H1 (cell line): ENCODE measurements around the gene SLC25A45. TPM values are rescaled to one million over a fixed set of nuclear protein-coding genes. Genes with fewer than 3 reads are reported as not detected.

Experiments used
- CTCF ChIA-PET: fragments of 300-600 bp; sonication (Branson Sonifier 250); formaldehyde crosslinking; loops from one replicate; lab custom pipeline; 2021; ENCODE audit not compliant: partially characterized antibody; lab: Charles Lee
- POLR2A ChIA-PET: fragments of 300-600 bp; sonication (Branson Sonifier 250); formaldehyde crosslinking; loops from one replicate; lab custom pipeline; 2021; ENCODE audit warnings: inconsistent platforms; ENCODE audit not compliant: partially characterized antibody; lab: Charles Lee
- DNase-seq, 2 experiments: peaks; one replicate each; pipeline versions ENCODE4 v3.0.0 to v3.0.0-alpha.2; 2010 to 2022; ENCODE audit warnings: low spot score in 2 of 2, low read depth in 1 of 2, mixed read lengths in 1 of 2
- FAIRE-seq: peaks from 2 replicates; lab custom pipeline; 2011; peaks lifted over from hg19 to GRCh38; lab: Jason Lieb, UNC
- H2AFZ ChIP-seq: 2 replicates; pipeline ENCODE4 v1.8.1; 2012; ENCODE audit warnings: low read length, inconsistent platforms
- H2AK5ac ChIP-seq: 2 replicates; pipeline ENCODE4 v1.6.1; 2013; ENCODE audit warnings: low read depth, low read length
- H2BK120ac ChIP-seq: replicated peaks from 2 replicates; pipeline ENCODE3; 2013; ENCODE audit warnings: low read depth, low read length, inconsistent platforms
- H2BK12ac ChIP-seq: 2 replicates; pipeline ENCODE4 v1.6.1; 2013; ENCODE audit warnings: low read depth, low read length
- H2BK15ac ChIP-seq: 2 replicates; pipeline ENCODE4 v1.6.1; 2013; ENCODE audit warnings: low read length
- H2BK20ac ChIP-seq: 2 replicates; pipeline ENCODE4 v1.6.1; 2013; ENCODE audit warnings: low read length
- H2BK5ac ChIP-seq: 2 replicates; pipeline ENCODE4 v1.6.1; 2013; ENCODE audit warnings: low read depth, low read length
- H3K14ac ChIP-seq: 2 replicates; pipeline ENCODE4 v1.6.1; 2013; ENCODE audit warnings: inconsistent platforms; ENCODE audit not compliant: insufficient read length
- H3K18ac ChIP-seq: 2 replicates; pipeline ENCODE4 v1.6.1; 2013; ENCODE audit warnings: low read length; ENCODE audit errors: extremely low read depth
- H3K23ac ChIP-seq: 2 replicates; pipeline ENCODE4 v1.6.1; 2013; ENCODE audit warnings: inconsistent platforms; ENCODE audit not compliant: insufficient read length
- H3K23me2 ChIP-seq: 2 replicates; pipeline ENCODE4 v1.6.1; 2013; ENCODE audit warnings: low read depth, low read length
- H3K27ac ChIP-seq: 2 replicates; pipeline ENCODE4 v1.6.1; 2011; ENCODE audit warnings: low read depth, low read length, inconsistent platforms
- H3K27me3 ChIP-seq, 4 experiments: replicated peaks in 1 of 4; 1 replicate in 1 of 4; 2 replicates in 3 of 4; pipeline versions ENCODE4 v1.6.1 to v1.8.1; 2011 to 2013; ENCODE audit warnings: low read length in 3 of 4, mild to moderate bottlenecking in 3 of 4, inconsistent platforms in 2 of 4, mixed read lengths in 2 of 4, moderate library complexity in 1 of 4; ENCODE audit not compliant: control insufficient read depth in 3 of 4, insufficient read depth in 3 of 4; ENCODE audit errors: extremely low read depth in 1 of 4
- H3K36me3 ChIP-seq, 4 experiments: 2 replicates each; pipeline versions ENCODE4 v1.6.1 to v1.8.1; 2011 to 2013; ENCODE audit warnings: mild to moderate bottlenecking in 4 of 4, low read length in 3 of 4, moderate library complexity in 2 of 4, control low read depth in 1 of 4, inconsistent platforms in 1 of 4; ENCODE audit not compliant: insufficient read depth in 4 of 4, control insufficient read depth in 2 of 4
- H3K4ac ChIP-seq: replicated peaks from 2 replicates; pipeline ENCODE3; 2013; ENCODE audit warnings: low read length, low read depth, mixed read lengths, inconsistent platforms; ENCODE audit not compliant: insufficient read length
- H3K4me1 ChIP-seq, 4 experiments: replicated peaks in 1 of 4; 1 replicate in 1 of 4; 2 replicates in 3 of 4; pipeline versions ENCODE4 v1.6.1 to v1.8.1; 2011 to 2013; ENCODE audit warnings: low read length in 3 of 4, inconsistent platforms in 2 of 4, mixed read lengths in 1 of 4; ENCODE audit not compliant: insufficient read depth in 4 of 4, control insufficient read depth in 3 of 4
- H3K4me2 ChIP-seq, 2 experiments: 2 replicates each; pipeline versions ENCODE4 v1.6.1 to v1.8.1; 2011 to 2013; ENCODE audit warnings: low read depth in 2 of 2, low read length in 2 of 2, control low read depth in 1 of 2, inconsistent platforms in 1 of 2, mild to moderate bottlenecking in 1 of 2; ENCODE audit not compliant: insufficient read depth in 1 of 2
- H3K4me3 ChIP-seq, 4 experiments: fragments of 200-600, 300-600 bp in 1 of 4; sonication (generic), shearing (Covaris generic), sonication (Bioruptor Twin) in 1 of 4; 2 replicates each; pipeline versions ENCODE4 v1.5.1 to v1.8.1; 2011 to 2016; ENCODE audit warnings: low read length in 4 of 4, low read depth in 3 of 4, control low read depth in 2 of 4, inconsistent platforms in 2 of 4, mild to moderate bottlenecking in 2 of 4, mixed read lengths in 1 of 4, moderate library complexity in 1 of 4; ENCODE audit not compliant: insufficient read depth in 2 of 4; ENCODE audit errors: extremely low read depth in 1 of 4
- H3K56ac ChIP-seq: replicated peaks from 2 replicates; pipeline ENCODE3; 2013; ENCODE audit warnings: low read depth, mild to moderate bottlenecking, mixed read lengths, low read length, inconsistent platforms; ENCODE audit not compliant: insufficient read length
- H3K79me1 ChIP-seq: 2 replicates; pipeline ENCODE4 v1.6.1; 2013; ENCODE audit warnings: low read depth, low read length, control low read depth
- H3K79me2 ChIP-seq, 2 experiments: 2 replicates each; pipeline versions ENCODE4 v1.6.1 to v1.8.1; 2012 to 2013; ENCODE audit warnings: low read length in 2 of 2, mild to moderate bottlenecking in 2 of 2, inconsistent platforms in 1 of 2; ENCODE audit not compliant: insufficient read depth in 2 of 2, control insufficient read depth in 1 of 2
- H3K9ac ChIP-seq, 4 experiments: replicated peaks in 1 of 4; 1 replicate in 1 of 4; 2 replicates in 3 of 4; pipeline versions ENCODE4 v1.6.1 to v1.8.1; 2011 to 2013; ENCODE audit warnings: low read depth in 3 of 4, low read length in 3 of 4, control low read depth in 2 of 4, mild to moderate bottlenecking in 2 of 4, moderate library complexity in 2 of 4, inconsistent platforms in 1 of 4; ENCODE audit errors: extremely low read depth in 1 of 4
- H3K9me3 ChIP-seq, 2 experiments: 2 replicates each; pipeline versions ENCODE4 v1.6.1 to v1.8.1; 2012 to 2013; ENCODE audit warnings: mild to moderate bottlenecking in 2 of 2, moderate library complexity in 2 of 2, control low read depth in 1 of 2, inconsistent platforms in 1 of 2, low read depth in 1 of 2, low read length in 1 of 2, mixed read lengths in 1 of 2; ENCODE audit not compliant: insufficient read depth in 2 of 2
- H4K20me1 ChIP-seq, 2 experiments: replicated peaks in 1 of 2; 2 replicates each; pipeline versions ENCODE3 to v1.8.1; 2011 to 2013; ENCODE audit warnings: inconsistent platforms in 2 of 2, low read length in 2 of 2, mild to moderate bottlenecking in 1 of 2; ENCODE audit not compliant: insufficient read depth in 2 of 2, control insufficient read depth in 1 of 2
- H4K5ac ChIP-seq: 2 replicates; pipeline ENCODE4 v1.6.1; 2013; ENCODE audit warnings: low read length, low read depth, mixed read lengths, inconsistent platforms; ENCODE audit not compliant: insufficient read length
- H4K8ac ChIP-seq: 2 replicates; pipeline ENCODE4 v1.8.0; 2013; ENCODE audit warnings: mild to moderate bottlenecking, moderate library complexity, low read length, inconsistent platforms; ENCODE audit not compliant: insufficient read depth; ENCODE audit errors: extremely low read depth
- H4K91ac ChIP-seq: replicated peaks from 2 replicates; pipeline ENCODE3; 2013; ENCODE audit warnings: low read length, mixed read lengths, inconsistent platforms; ENCODE audit not compliant: insufficient read length
- CEBPB ChIP-seq: IDR thresholded peaks from 2 replicates; pipeline ENCODE4 v1.6.1; 2012; ENCODE audit warnings: low read depth, low read length
- CHD1 ChIP-seq: IDR thresholded peaks from 2 replicates; pipeline ENCODE4 v1.6.1; 2012; ENCODE audit warnings: low read depth, low read length, improper control_type of control experiment
- GTF2F1 ChIP-seq: IDR thresholded peaks from 2 replicates; pipeline ENCODE4 v1.6.1; 2012; ENCODE audit warnings: low read depth, low read length, improper control_type of control experiment, borderline replicate concordance
- JUND ChIP-seq: IDR thresholded peaks from 2 replicates; pipeline ENCODE4 v1.6.1; 2011; ENCODE audit warnings: mild to moderate bottlenecking, improper control_type of control experiment, low read length
- KDM5A ChIP-seq: fragments of 200-600 bp; IDR thresholded peaks from 2 replicates; pipeline ENCODE4 v1.7.1; 2012; ENCODE audit warnings: mild to moderate bottlenecking, low read length, inconsistent platforms, mixed read lengths
- MAFK ChIP-seq: IDR thresholded peaks from 2 replicates; pipeline ENCODE4 v1.6.1; 2012; ENCODE audit warnings: low read depth, mild to moderate bottlenecking, improper control_type of control experiment, low read length
- PHF8 ChIP-seq: fragments of 200-600 bp; sonication (generic); conservative IDR thresholded peaks from 2 replicates; pipeline ENCODE4 v1.7.1; 2012; ENCODE audit warnings: low read depth, mild to moderate bottlenecking, inconsistent platforms, low read length, moderate library complexity
- POU5F1 ChIP-seq: IDR thresholded peaks from 2 replicates; pipeline ENCODE4 v1.6.1; 2011; ENCODE audit warnings: low read depth, mild to moderate bottlenecking, low read length, moderate library complexity
- RBBP5 ChIP-seq: IDR thresholded peaks from 2 replicates; pipeline ENCODE4 v1.7.1; 2012; ENCODE audit warnings: low read depth, mild to moderate bottlenecking, inconsistent platforms, low read length, moderate library complexity, borderline replicate concordance
- RFX5 ChIP-seq: IDR thresholded peaks from 2 replicates; pipeline ENCODE4 v1.6.1; 2011; ENCODE audit warnings: low read depth, low read length, improper control_type of control experiment, borderline replicate concordance
- RXRA ChIP-seq: IDR thresholded peaks from 2 replicates; pipeline ENCODE4 v1.6.1; 2011; ENCODE audit warnings: low read depth, mild to moderate bottlenecking, low read length, moderate library complexity; ENCODE audit not compliant: insufficient read depth
- TBP ChIP-seq: IDR thresholded peaks from 2 replicates; pipeline ENCODE4 v1.6.1; 2011; ENCODE audit warnings: low read depth, low read length, improper control_type of control experiment
- YY1 ChIP-seq: IDR thresholded peaks from 2 replicates; pipeline ENCODE4 v1.6.1; 2011; ENCODE audit warnings: low read depth, mild to moderate bottlenecking, low read length
- WGBS, 2 experiments: shearing (Covaris generic) in 1 of 2; methylation state at CpG; one replicate each; pipeline versions ENCODE4 v1.1.6 to v1.1.7; 2013 to 2015; ENCODE audit warnings: low lambda C conversion rate in 2 of 2, mixed read lengths in 2 of 2, inconsistent platforms in 1 of 2, low coverage in 1 of 2, missing lambda C conversion rate in 1 of 2; ENCODE audit not compliant: insufficient replicate concordance in 2 of 2, insufficient coverage in 1 of 2, insufficient read length in 1 of 2; ENCODE audit errors: extremely low coverage in 1 of 2, missing lambda C conversion rate in 1 of 2; 5-methylcytosine and 5-hydroxymethylcytosine counted together
- polyA plus RNA-seq, 7 experiments: library from polyadenylated mRNA; depleted of rRNA in 3 of 7; stranded (reverse) in 5 of 7; unstranded in 2 of 7; fragments of >200 nt in 5 of 7; fragments of 200-250 nt in 2 of 7; gene quantifications; 1 replicate in 5 of 7; 2 replicates in 1 of 7; 4 replicates in 1 of 7; pipeline versions ENCODE4 v1.2.1 to v1.2.3, GENCODE V29; 2011 to 2013; ENCODE audit warnings: missing spikeins in 2 of 7, mixed read lengths in 2 of 7
- total RNA-seq: library from RNA; stranded (reverse); fragmentation: NEBNext Ultra II Directional; extraction: Animal tissue kit (Norgen Biotek cat#: 25700); gene quantifications from 2 replicates; pipeline ENCODE4 v1.2.1, GENCODE V29; 2021

Gene SLC25A45
- total and polyA plus RNA-seq, 2 of the 8 experiments (the other 6 are each of a cell fraction or from before 2014, with no cell fraction given): 0.54 to 0.59 TPM

DNA sequence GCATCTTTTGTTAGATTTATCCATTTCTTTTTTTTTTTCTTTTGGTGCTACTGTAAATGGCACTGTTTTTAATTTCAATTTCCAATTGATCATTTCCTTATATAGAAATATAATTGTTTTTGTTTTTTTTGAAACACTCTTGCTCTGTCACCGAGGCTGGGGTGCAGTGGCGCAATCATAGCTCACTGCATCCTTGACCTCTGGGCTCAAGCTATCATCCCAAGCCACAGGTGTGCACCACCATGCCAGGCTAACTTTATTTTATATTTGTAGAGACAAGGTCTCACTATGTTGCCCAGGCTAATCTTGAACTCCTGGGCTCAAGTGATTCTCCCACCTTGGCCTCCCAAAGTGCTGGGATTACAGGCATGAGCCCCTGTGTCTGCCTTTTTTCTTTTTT, 20.3 kb upstream of the SLC25A45 start:
- no peak for FAIRE-seq
- Histone ChIP-seq H3K79me2 (no peaks in the 10 kb centered on the region), H3K79me1 (no peaks in the 10 kb centered on the region), H2AFZ (no peak overlapping the region), H4K5ac (no peak overlapping the region), H2AK5ac (no peak overlapping the region), H2BK20ac (no peak overlapping the region), H3K4me3 (no peak overlapping the region), H2BK15ac (no peak overlapping the region), H2BK12ac (no peak overlapping the region), H3K9me3 (no peaks in the 10 kb centered on the region), H3K27me3 (no peaks in the 10 kb centered on the region), H3K27ac (no peak overlapping the region), H4K20me1 (peaks cover 0 to 5% of the 10 kb centered on the region in 2 experiments), H3K4me2 (no peak overlapping the region), H3K14ac (no peak overlapping the region), H4K91ac (no peak overlapping the region), H3K4ac (no peak overlapping the region), H3K18ac (no peak overlapping the region), H3K23ac (no peak overlapping the region), H3K23me2 (no peaks in the 10 kb centered on the region), H3K36me3 (peaks cover 0 to 3% (median 0%) of the 10 kb centered on the region in 4 experiments; a peak in 4 of 8 replicates), H2BK120ac (no peak overlapping the region), H3K56ac (no peak overlapping the region), H2BK5ac (no peak overlapping the region), H3K9ac (no peak overlapping the region), H3K4me1 (no peaks in the 10 kb centered on the region; a peak in 1 of 7 replicates), H4K8ac (no peak overlapping the region)
- POLR2A ChIA-PET: interaction anchor here (1.2 to 5.4 kb wide), 6 partner anchors 9 to 102 kb away, joined by 3 to 23 read pairs (median 8); partner anchors contain the start of gene MALAT1
- no peak for DNase-seq
- whole genome bisulfite sequencing, 2 experiments: 92% methylated on average over 2 of the region's 2 CpGs; no CpG with 5 or more reads in 1 of the 2 experiments
- CTCF ChIA-PET: interaction anchor here (0.7 to 7.8 kb wide), 5 partner anchors 13 to 108 kb away, joined by 3 to 69 read pairs (median 7); no protein-coding TSS in a partner anchor
- TF ChIP-seq MAFK: no peak
- no peak for TF ChIP-seq KDM5A
- TF ChIP-seq RXRA: no peak
- no peak for TF ChIP-seq JUND
- TF ChIP-seq CEBPB: no peak
- no peak for TF ChIP-seq YY1
- no peak for TF ChIP-seq TBP
- TF ChIP-seq POU5F1: no peak
- TF ChIP-seq CHD1: no peak
- TF ChIP-seq GTF2F1: no peak
- TF ChIP-seq RBBP5: no peak
- TF ChIP-seq RFX5: no peak
- TF ChIP-seq PHF8: no peak
